OCI-LY1 (cell line): ENCODE results near the gene IL31.

ENCODE experiments used
- H2AFZ ChIP-seq: fragments of 200-600 bp; sonication (generic), shearing (Covaris generic); 2 replicates; pipeline ENCODE4 v1.6.0; 2014; ENCODE audit warnings: antibody characterized with exemption, mild to moderate bottlenecking, low read length
- H3F3A ChIP-seq: fragments of 200-600 bp; sonication (generic), shearing (Covaris generic); 2 replicates; pipeline ENCODE4 v1.6.0; 2014; ENCODE audit warnings: mild to moderate bottlenecking, antibody characterized with exemption, low read length, moderate library complexity; ENCODE audit not compliant: insufficient read depth
- H3K27ac ChIP-seq: fragments of 200-600 bp; sonication (generic); 2 replicates; pipeline ENCODE4 v1.5.1; 2014; ENCODE audit warnings: low read length, mixed run types, mild to moderate bottlenecking, low read depth; ENCODE audit not compliant: poor library complexity, severe bottlenecking
- H3K27me3 ChIP-seq: fragments of 200-600 bp; sonication (generic); 2 replicates; pipeline ENCODE4 v1.6.0; 2014; ENCODE audit warnings: antibody characterized with exemption, mild to moderate bottlenecking, low read length, moderate library complexity; ENCODE audit not compliant: insufficient read depth
- H3K36me3 ChIP-seq: fragments of 200-600 bp; sonication (generic); 2 replicates; pipeline ENCODE4 v1.6.1; 2014; ENCODE audit warnings: mild to moderate bottlenecking, antibody characterized with exemption, low read length, moderate library complexity, mixed read lengths; ENCODE audit not compliant: insufficient read depth
- H3K4me1 ChIP-seq: fragments of 200-600 bp; sonication (generic); 2 replicates; pipeline ENCODE4 v1.5.1; 2014; ENCODE audit warnings: mild to moderate bottlenecking, low read length, moderate library complexity; ENCODE audit not compliant: insufficient read depth, severe bottlenecking
- H3K4me2 ChIP-seq: fragments of 200-600 bp; sonication (generic), shearing (Covaris generic); 2 replicates; pipeline ENCODE4 v1.6.1; 2014; ENCODE audit warnings: low read length
- H3K4me3 ChIP-seq: fragments of 200-600 bp; sonication (generic); 2 replicates; pipeline ENCODE4 v1.5.1; 2014; ENCODE audit warnings: low read length, low read depth, mild to moderate bottlenecking, mixed read lengths; ENCODE audit not compliant: poor library complexity, severe bottlenecking
- H3K79me2 ChIP-seq: fragments of 200-600 bp; shearing (Covaris generic); 2 replicates; pipeline ENCODE4 v1.6.1; 2016; ENCODE audit warnings: mixed run types, low read length, mixed read lengths; ENCODE audit not compliant: insufficient read depth
- H3K9ac ChIP-seq: fragments of 200-600 bp; sonication (generic), shearing (Covaris generic); 2 replicates; pipeline ENCODE4 v1.6.1; 2014; ENCODE audit warnings: mild to moderate bottlenecking, low read length, mixed read lengths
- H3K9me2 ChIP-seq: fragments of 200-600 bp; sonication (generic), shearing (Covaris generic); 2 replicates; pipeline ENCODE4 v1.6.1; 2014; ENCODE audit warnings: low read depth, mild to moderate bottlenecking, low read length, mixed read lengths
- H3K9me3 ChIP-seq: fragments of 200-600 bp; shearing (Covaris generic); 2 replicates; pipeline ENCODE4 v1.6.1; 2014; ENCODE audit warnings: low read length, mixed read lengths
- H4K20me1 ChIP-seq: fragments of 200-600 bp; sonication (generic), shearing (Covaris generic); 2 replicates; pipeline ENCODE4 v1.6.0; 2016; ENCODE audit warnings: mild to moderate bottlenecking, low read length; ENCODE audit not compliant: insufficient read depth
- CTCF ChIP-seq: fragments of 200-600 bp; sonication (generic), shearing (Covaris generic); IDR thresholded peaks from 2 replicates; pipeline ENCODE4 v1.5.1; 2017; ENCODE audit warnings: mild to moderate bottlenecking, antibody characterized with exemption, low read length, moderate library complexity, mixed read lengths
- EZH2 ChIP-seq: fragments of 200-600 bp; sonication (generic), shearing (Covaris generic); IDR thresholded peaks from 2 replicates; pipeline ENCODE4 v1.8.0; 2017; ENCODE audit warnings: borderline replicate concordance, mixed run types, mild to moderate bottlenecking, antibody characterized with exemption, low read length, moderate library complexity, mixed read lengths

The IL31 gene

GRCh38 chr12:122141911-122142725 is 31.9 kb downstream of the IL31 start:
- Histone ChIP-seq H3K27ac (no peak overlapping the region), H3F3A (no peaks in the 10 kb centered on the region), H3K79me2 (no peaks in the 10 kb centered on the region), H3K27me3 (no peaks in the 10 kb centered on the region), H3K9me2 (no peaks in the 10 kb centered on the region), H3K4me2 (no peak overlapping the region), H3K36me3 (peaks cover 20% of the 10 kb centered on the region), H3K4me1 (peaks cover 11% of the 10 kb centered on the region), H3K4me3 (no peak overlapping the region), H2AFZ (no peak overlapping the region), H3K9ac (no peak overlapping the region), H4K20me1 (no peaks in the 10 kb centered on the region), H3K9me3 (no peaks in the 10 kb centered on the region)
- TF ChIP-seq EZH2 (no peak), CTCF (no peak)

GRCh38 chr12:122140467-122141257 is 33.4 kb downstream of the IL31 start:
- Histone ChIP-seq H3F3A (no peaks in the 10 kb centered on the region), H3K4me2 (no peak overlapping the region), H3K4me3 (no peak overlapping the region), H3K27ac (no peak overlapping the region), H3K9ac (no peak overlapping the region), H2AFZ (no peak overlapping the region), H4K20me1 (no peaks in the 10 kb centered on the region), H3K36me3 (peaks cover 20% of the 10 kb centered on the region), H3K9me2 (no peaks in the 10 kb centered on the region), H3K27me3 (no peaks in the 10 kb centered on the region), H3K9me3 (no peaks in the 10 kb centered on the region), H3K79me2 (no peaks in the 10 kb centered on the region), H3K4me1 (peaks cover 6% of the 10 kb centered on the region)
- no peak for TF ChIP-seq CTCF
- no peak for TF ChIP-seq EZH2

DNA sequence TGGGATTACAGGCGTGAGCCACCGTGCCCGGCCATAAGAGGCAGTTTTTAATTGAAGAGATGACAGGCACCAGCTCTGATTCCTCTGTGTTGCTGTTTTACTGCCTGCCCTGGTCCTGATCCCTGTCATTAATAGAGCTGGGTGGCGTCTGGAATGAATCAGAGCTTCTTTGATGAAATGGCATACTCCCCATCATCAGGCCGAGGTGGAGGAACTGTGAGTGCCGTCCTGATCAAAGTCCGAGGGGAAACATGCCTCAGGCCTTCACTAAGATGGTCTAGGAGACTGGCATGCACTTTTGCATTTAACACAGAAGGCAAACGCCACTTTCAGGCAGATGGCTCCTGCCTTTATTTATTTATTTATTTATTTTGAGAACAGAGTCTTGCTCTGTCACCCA is 34.1 kb downstream of the IL31 start:
- Histone ChIP-seq H3K27ac (no peak overlapping the region), H4K20me1 (no peaks in the 10 kb centered on the region), H3K27me3 (no peaks in the 10 kb centered on the region), H3K9me2 (no peaks in the 10 kb centered on the region), H3K4me2 (no peak overlapping the region), H3K4me1 (peaks cover 6% of the 10 kb centered on the region), H3K79me2 (no peaks in the 10 kb centered on the region), H3F3A (no peaks in the 10 kb centered on the region), H3K9ac (no peak overlapping the region), H3K36me3 (peaks cover 20% of the 10 kb centered on the region), H2AFZ (no peak overlapping the region), H3K4me3 (no peak overlapping the region), H3K9me3 (no peaks in the 10 kb centered on the region)
- TF ChIP-seq EZH2, result no peak
- TF ChIP-seq CTCF, result no peak
